Neural crest cell (in vitro differentiated cells): ENCODE results near the gene KIAA1958. TPM values are rescaled to one million over a fixed set of nuclear protein-coding genes. Genes with fewer than 3 reads are reported as not detected.
A peak's percentile ranks its signal among the peaks of the same experiment; 100 is the strongest.

Experiments
- DNase-seq: peaks from one replicate; pipeline ENCODE4 v3.0.0; 2021; ENCODE audit warnings: low read depth, mixed read lengths, low spot score
- H3K27ac Mint-ChIP-seq: one replicate; pipeline ENCODE4 v1.8.0; 2021; ENCODE audit warnings: mild to moderate bottlenecking, mixed read lengths; ENCODE audit not compliant: unreplicated experiment
- H3K27me3 Mint-ChIP-seq: 2 replicates; pipeline ENCODE4 v1.8.0; 2021; ENCODE audit warnings: low read depth, mild to moderate bottlenecking, mixed read lengths
- H3K36me3 Mint-ChIP-seq: 2 replicates; pipeline ENCODE4 v1.8.0; 2021; ENCODE audit warnings: low read depth, mild to moderate bottlenecking, mixed read lengths
- H3K4me1 Mint-ChIP-seq: 2 replicates; pipeline ENCODE4 v1.8.0; 2021; ENCODE audit warnings: mixed read lengths
- H3K4me3 Mint-ChIP-seq: one replicate; pipeline ENCODE4 v1.8.0; 2021; ENCODE audit warnings: mild to moderate bottlenecking, mixed read lengths
- H3K9me3 Mint-ChIP-seq: 2 replicates; pipeline ENCODE4 v1.8.0; 2021; ENCODE audit warnings: mixed read lengths
- total RNA-seq: library from RNA; stranded (reverse); gene quantifications from 2 replicates; pipeline ENCODE4 v1.2.1, GENCODE V29; 2021
- TF ChIP-seq, protein P1 (sequence below): fragments of 200-600 bp; sonication (generic); conservative IDR thresholded peaks from 2 replicates; pipeline ENCODE4 v1.5.0; 2021; ENCODE audit warnings: antibody characterized with exemption, mild to moderate bottlenecking

The KIAA1958 gene
- total RNA-seq, 1 donor from 2014 or later: 46.7 TPM

DNA sequence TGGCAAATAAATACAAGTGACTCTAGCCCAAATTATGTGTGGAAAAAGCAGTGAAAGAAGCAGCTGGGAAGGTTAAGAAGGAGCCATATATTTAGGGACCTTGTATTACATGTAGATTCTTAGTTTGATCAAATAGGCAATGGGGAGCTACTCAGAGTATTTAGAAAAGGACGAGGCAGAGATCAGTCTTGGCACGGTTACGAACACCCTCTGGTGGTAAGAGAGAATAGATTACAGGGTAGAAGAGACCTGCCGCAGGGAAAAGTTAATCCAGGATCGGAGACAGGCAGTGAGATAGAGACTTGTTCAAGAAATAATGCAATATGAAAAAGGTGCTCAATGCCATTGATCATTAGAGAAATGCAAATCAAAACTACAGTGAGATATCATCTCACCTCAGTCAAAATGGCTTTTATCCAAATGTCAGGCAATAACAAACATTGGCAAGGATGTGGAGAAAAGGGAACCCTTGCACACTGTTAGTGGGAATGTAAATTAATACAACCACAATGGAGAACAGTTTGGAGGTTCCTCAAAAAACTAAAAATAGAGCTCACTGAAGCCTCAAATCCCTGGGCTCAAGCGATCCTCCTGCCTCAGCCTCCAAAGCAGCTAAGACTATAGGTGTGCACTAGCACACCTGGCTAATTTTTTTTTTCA lies 219.3 kb downstream of the KIAA1958 start:
- Mint-ChIP-seq H3K9me3 (no peaks in the 10 kb centered on the region), H3K4me3 (no peak overlapping the region), H3K36me3 (no peaks in the 10 kb centered on the region), H3K27ac (no peak overlapping the region), H3K27me3 (no peaks in the 10 kb centered on the region), H3K4me1 (peaks cover 20% of the 10 kb centered on the region)
- peak; percentile 20 for DNase-seq
- TF ChIP-seq, protein P1, sequence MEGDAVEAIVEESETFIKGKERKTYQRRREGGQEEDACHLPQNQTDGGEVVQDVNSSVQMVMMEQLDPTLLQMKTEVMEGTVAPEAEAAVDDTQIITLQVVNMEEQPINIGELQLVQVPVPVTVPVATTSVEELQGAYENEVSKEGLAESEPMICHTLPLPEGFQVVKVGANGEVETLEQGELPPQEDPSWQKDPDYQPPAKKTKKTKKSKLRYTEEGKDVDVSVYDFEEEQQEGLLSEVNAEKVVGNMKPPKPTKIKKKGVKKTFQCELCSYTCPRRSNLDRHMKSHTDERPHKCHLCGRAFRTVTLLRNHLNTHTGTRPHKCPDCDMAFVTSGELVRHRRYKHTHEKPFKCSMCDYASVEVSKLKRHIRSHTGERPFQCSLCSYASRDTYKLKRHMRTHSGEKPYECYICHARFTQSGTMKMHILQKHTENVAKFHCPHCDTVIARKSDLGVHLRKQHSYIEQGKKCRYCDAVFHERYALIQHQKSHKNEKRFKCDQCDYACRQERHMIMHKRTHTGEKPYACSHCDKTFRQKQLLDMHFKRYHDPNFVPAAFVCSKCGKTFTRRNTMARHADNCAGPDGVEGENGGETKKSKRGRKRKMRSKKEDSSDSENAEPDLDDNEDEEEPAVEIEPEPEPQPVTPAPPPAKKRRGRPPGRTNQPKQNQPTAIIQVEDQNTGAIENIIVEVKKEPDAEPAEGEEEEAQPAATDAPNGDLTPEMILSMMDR: peak; percentile 64

GRCh38 chr9:112711050-112711689 lies 224.5 kb downstream of the KIAA1958 start:
- Mint-ChIP-seq H3K36me3 (peaks cover 15% of the 10 kb centered on the region), H3K4me3 (peak overlapping the region; percentile 7), H3K27me3 (no peaks in the 10 kb centered on the region), H3K4me1 (peaks cover 24% of the 10 kb centered on the region), H3K27ac (peak overlapping the region; percentile 73), H3K9me3 (no peaks in the 10 kb centered on the region)
- TF ChIP-seq, protein P1: peak; percentile 71
- DNase-seq: no peak

- no peak overlapping the region for H3K27ac Mint-ChIP-seq
- H3K4me1 Mint-ChIP-seq: peaks cover 31% of the 10 kb centered on the region
- no peaks in the 10 kb centered on the region for H3K9me3 Mint-ChIP-seq
- no peak for DNase-seq
- peaks cover 15% of the 10 kb centered on the region for H3K36me3 Mint-ChIP-seq
- TF ChIP-seq, protein P1: no peak
- H3K27me3 Mint-ChIP-seq: no peaks in the 10 kb centered on the region
- peak overlapping the region; percentile 5 for H3K4me3 Mint-ChIP-seq
Observed at GRCh38 chr9:112712678-112713077, 226.1 kb downstream of the KIAA1958 start.

- Mint-ChIP-seq H3K36me3 (peaks cover 7% of the 10 kb centered on the region), H3K27ac (peak within 1 kb of the TSS; percentile 99), H3K9me3 (no peaks in the 10 kb centered on the region), H3K4me1 (peaks cover 15% of the 10 kb centered on the region), H3K27me3 (no peaks in the 10 kb centered on the region), H3K4me3 (peak within 1 kb of the TSS; percentile 97)
- DNase-seq: peak; percentile 85
- TF ChIP-seq, protein P1: no peak
Observed at GRCh38 chr9:112717661-112718331, 231.2 kb downstream of the KIAA1958 start, which contains the start of gene INIP. Gene INIP, minus strand, starts transcription at chr9:112718117. Its CDS starts 1,632 bp downstream, at chr9:112716485.

Other genes starting within 250 kb of the KIAA1958 start
- 42.5 and 46.8 TPM in 2 replicates for gene PTBP3, start 153.2 kb upstream of the KIAA1958 start, total RNA-seq
- 20.9 and 23.5 TPM in 2 replicates for gene HSDL2, start 106.7 kb upstream of the KIAA1958 start, total RNA-seq
- 37.7 and 43.6 TPM in 2 replicates for gene INIP, start 231.3 kb downstream of the KIAA1958 start, total RNA-seq